Hepatocyte (in vitro differentiated cells): ENCODE results near the gene STX7.

ENCODE experiments used
- CTCF ChIP-seq: fragments of 200-600 bp; sonication (generic); IDR thresholded peaks from 2 replicates; pipeline ENCODE4 v1.5.1; 2016; ENCODE audit warnings: antibody characterized with exemption, mild to moderate bottlenecking; ENCODE audit not compliant: poor library complexity
- EZH2 ChIP-seq: fragments of 200-600 bp; sonication (generic); IDR thresholded peaks from 2 replicates; pipeline ENCODE4 v1.6.1; 2016; ENCODE audit warnings: antibody characterized with exemption, mild to moderate bottlenecking, borderline replicate concordance
- EZH2phosphoT487 ChIP-seq: fragments of 200-600 bp; sonication (generic); IDR thresholded peaks from one replicate; pipeline ENCODE4 v1.6.1; 2018; ENCODE audit warnings: antibody characterized with exemption, mild to moderate bottlenecking, low read depth, moderate library complexity; ENCODE audit not compliant: unreplicated experiment, severe bottlenecking

GRCh38 chr6:132494954-132495353 lies 18.0 kb downstream of the STX7 start:
- TF ChIP-seq CTCF (no peak), EZH2phosphoT487 (no peak), EZH2 (no peak)
